Stimulated activated CD4-positive, alpha-beta T cell treated with anti-CD3 and anti-CD28 coated beads, Interleukin-15, amount 100 ng/mL, for 48 hours (primary cell): ENCODE data around the gene ANXA3.

Source experiments
- DNase-seq, 2 donors: peaks; one replicate each; pipeline ENCODE4 v3.0.0-alpha.2; 2020; ENCODE audit warnings: low read depth in 2 of 2

The ANXA3 gene

GRCh38 chr4:78644744-78645330 lies 93.3 kb downstream of the ANXA3 start:
- peak; percentile 18 to 22 for DNase-seq

- no peak for DNase-seq
These were observed 94.5 kb downstream of the ANXA3 start for GRCh38 chr4:78645853-78646757.

- no peak for DNase-seq
These were observed 95.7 kb downstream of the ANXA3 start for GRCh38 chr4:78647272-78647671.

- DNase-seq = no peak
These were observed 97.2 kb downstream of the ANXA3 start for GRCh38 chr4:78648640-78649363.

- no peak for DNase-seq
These were observed 98.8 kb downstream of the ANXA3 start for GRCh38 chr4:78650106-78651024.

- DNase-seq = no peak
These were observed 99.8 kb downstream of the ANXA3 start for GRCh38 chr4:78651250-78651860.

- no peak for DNase-seq
These were observed 100.8 kb downstream of the ANXA3 start for GRCh38 chr4:78652282-78652876.

- DNase-seq = no peak
These were observed 102.1 kb downstream of the ANXA3 start for GRCh38 chr4:78653655-78654054.

- DNase-seq = no peak
These were observed 103.2 kb downstream of the ANXA3 start for GRCh38 chr4:78654807-78655206.

- DNase-seq = no peak
These were observed 105.4 kb downstream of the ANXA3 start for GRCh38 chr4:78656968-78657445.

GRCh38 chr4:78659264-78659663 lies 107.7 kb downstream of the ANXA3 start:
- no peak for DNase-seq

- DNase-seq = no peak
These were observed 108.1 kb downstream of the ANXA3 start for GRCh38 chr4:78659665-78660064.
